DOHH2 (cell line): ENCODE measurements around the gene ZNF366.

Experiments
- H3F3A ChIP-seq: fragments of 200-600 bp; sonication (generic), shearing (Covaris generic); 2 replicates; pipeline ENCODE4 v1.6.0; 2016; ENCODE audit warnings: antibody characterized with exemption, mild to moderate bottlenecking; ENCODE audit not compliant: control insufficient read depth, insufficient read depth
- H3K27ac ChIP-seq: fragments of 200-600 bp; sonication (generic); 2 replicates; pipeline ENCODE4 v1.5.1; 2014; ENCODE audit warnings: low read depth, mild to moderate bottlenecking, low read length, moderate library complexity
- H3K27me3 ChIP-seq: fragments of 200-600 bp; sonication (generic); 2 replicates; pipeline ENCODE4 v1.6.1; 2014; ENCODE audit warnings: mild to moderate bottlenecking, low read length, mixed read lengths; ENCODE audit not compliant: control insufficient read depth
- H3K36me3 ChIP-seq: fragments of 200-600 bp; sonication (generic); 2 replicates; pipeline ENCODE4 v1.6.1; 2014; ENCODE audit warnings: mild to moderate bottlenecking, low read length, moderate library complexity, mixed read lengths; ENCODE audit not compliant: control insufficient read depth
- H3K4me1 ChIP-seq: fragments of 200-600 bp; sonication (generic); 2 replicates; pipeline ENCODE4 v1.6.1; 2014; ENCODE audit warnings: mild to moderate bottlenecking, low read length, mixed read lengths; ENCODE audit not compliant: control insufficient read depth
- H3K4me2 ChIP-seq: fragments of 200-600 bp; sonication (generic); 2 replicates; pipeline ENCODE4 v1.6.0; 2014; ENCODE audit warnings: mild to moderate bottlenecking, low read length, moderate library complexity
- H3K4me3 ChIP-seq: fragments of 200-600 bp; sonication (generic); 2 replicates; pipeline ENCODE4 v1.5.1; 2014; ENCODE audit warnings: mild to moderate bottlenecking, low read length, mixed read lengths
- H3K79me2 ChIP-seq: fragments of 200-600 bp; sonication (generic); 2 replicates; pipeline ENCODE4 v1.6.1; 2014; ENCODE audit warnings: mild to moderate bottlenecking, low read length, mixed read lengths; ENCODE audit not compliant: control insufficient read depth
- H3K9me2 ChIP-seq: fragments of 200-600 bp; sonication (generic); replicated peaks from 2 replicates; pipeline ENCODE4 v1.6.1; 2014; ENCODE audit warnings: mild to moderate bottlenecking, low read length, mixed read lengths; ENCODE audit not compliant: control insufficient read depth
- H3K9me3 ChIP-seq: fragments of 200-600 bp; sonication (generic); 2 replicates; pipeline ENCODE4 v1.6.1; 2014; ENCODE audit warnings: antibody characterized with exemption, low read length, mixed read lengths; ENCODE audit not compliant: control insufficient read depth, insufficient read depth
- H4K20me1 ChIP-seq: fragments of 200-600 bp; sonication (generic); 2 replicates; pipeline ENCODE4 v1.6.0; 2014; ENCODE audit warnings: low read depth, mild to moderate bottlenecking, antibody characterized with exemption, low read length, moderate library complexity; ENCODE audit not compliant: control insufficient read depth, insufficient read depth
- EZH2phosphoT487 ChIP-seq: fragments of 200-600 bp; sonication (generic); IDR thresholded peaks from 2 replicates; pipeline ENCODE4 v1.6.1; 2017; ENCODE audit warnings: borderline replicate concordance, mild to moderate bottlenecking, antibody characterized with exemption, low read length, moderate library complexity, mixed read lengths
- TF ChIP-seq, protein P1 (sequence below): fragments of 200-600 bp; sonication (generic); IDR thresholded peaks from one replicate; pipeline ENCODE4 v1.5.1; 2014; ENCODE audit warnings: antibody characterized with exemption, mild to moderate bottlenecking, low read depth, low read length; ENCODE audit not compliant: poor library complexity, severe bottlenecking

Gene ZNF366

DNA sequence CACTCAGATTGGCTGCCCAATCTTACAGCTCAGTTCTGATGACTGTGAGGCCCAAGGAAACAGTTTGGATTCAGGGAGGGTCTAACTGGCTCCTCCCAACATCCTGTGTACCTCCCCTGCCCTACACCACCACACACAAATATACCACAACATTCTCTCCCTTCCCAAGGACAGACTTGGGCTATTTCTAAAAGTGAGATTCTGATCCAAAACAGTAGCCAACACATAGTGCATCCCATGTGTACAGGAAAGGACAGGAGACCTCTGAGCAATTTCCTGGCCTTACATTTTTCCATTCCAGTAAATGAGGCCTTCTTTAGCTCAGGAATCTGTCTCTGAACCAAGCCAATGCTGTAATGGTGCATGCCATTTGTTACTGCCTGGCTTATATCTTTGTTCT, 20.8 kb downstream of the ZNF366 start:
- Histone ChIP-seq H4K20me1 (no peaks in the 10 kb centered on the region), H3K4me2 (no peak overlapping the region), H3K9me2 (no peaks in the 10 kb centered on the region), H3F3A (no peaks in the 10 kb centered on the region), H3K4me1 (no peaks in the 10 kb centered on the region), H3K27ac (no peak overlapping the region), H3K4me3 (no peak overlapping the region), H3K36me3 (no peaks in the 10 kb centered on the region), H3K9me3 (no peaks in the 10 kb centered on the region), H3K79me2 (no peaks in the 10 kb centered on the region), H3K27me3 (peaks cover 7% of the 10 kb centered on the region)
- TF ChIP-seq, protein P1, sequence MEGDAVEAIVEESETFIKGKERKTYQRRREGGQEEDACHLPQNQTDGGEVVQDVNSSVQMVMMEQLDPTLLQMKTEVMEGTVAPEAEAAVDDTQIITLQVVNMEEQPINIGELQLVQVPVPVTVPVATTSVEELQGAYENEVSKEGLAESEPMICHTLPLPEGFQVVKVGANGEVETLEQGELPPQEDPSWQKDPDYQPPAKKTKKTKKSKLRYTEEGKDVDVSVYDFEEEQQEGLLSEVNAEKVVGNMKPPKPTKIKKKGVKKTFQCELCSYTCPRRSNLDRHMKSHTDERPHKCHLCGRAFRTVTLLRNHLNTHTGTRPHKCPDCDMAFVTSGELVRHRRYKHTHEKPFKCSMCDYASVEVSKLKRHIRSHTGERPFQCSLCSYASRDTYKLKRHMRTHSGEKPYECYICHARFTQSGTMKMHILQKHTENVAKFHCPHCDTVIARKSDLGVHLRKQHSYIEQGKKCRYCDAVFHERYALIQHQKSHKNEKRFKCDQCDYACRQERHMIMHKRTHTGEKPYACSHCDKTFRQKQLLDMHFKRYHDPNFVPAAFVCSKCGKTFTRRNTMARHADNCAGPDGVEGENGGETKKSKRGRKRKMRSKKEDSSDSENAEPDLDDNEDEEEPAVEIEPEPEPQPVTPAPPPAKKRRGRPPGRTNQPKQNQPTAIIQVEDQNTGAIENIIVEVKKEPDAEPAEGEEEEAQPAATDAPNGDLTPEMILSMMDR: no peak
- no peak for TF ChIP-seq EZH2phosphoT487

DNA sequence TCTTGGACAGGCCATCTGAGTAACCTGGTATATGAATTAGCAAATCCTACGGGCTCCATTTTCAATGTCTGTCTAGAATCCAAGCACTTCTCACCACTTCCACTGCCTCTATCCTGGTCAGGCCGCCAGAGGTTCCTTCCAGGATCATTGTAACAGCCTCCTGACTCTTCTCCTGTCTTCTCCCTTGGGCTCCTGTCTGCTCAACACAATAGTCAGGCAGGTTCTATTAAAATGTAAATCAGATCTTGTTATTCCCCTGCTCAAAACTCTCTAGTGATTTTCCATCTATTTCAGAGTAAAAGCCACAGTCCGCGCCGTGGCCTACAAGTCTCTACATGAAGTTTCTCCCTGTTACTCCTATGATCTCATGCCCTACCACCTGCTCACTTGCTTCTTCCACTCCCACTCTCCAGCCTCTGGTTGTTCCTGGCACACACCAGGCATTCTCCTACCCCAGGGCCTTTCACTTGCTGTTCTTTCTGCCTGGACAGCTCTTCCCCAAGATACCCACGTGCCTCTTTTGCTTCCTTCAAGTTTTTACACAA, 21.7 kb downstream of the ZNF366 start:
- Histone ChIP-seq H3K79me2 (no peaks in the 10 kb centered on the region), H3F3A (no peaks in the 10 kb centered on the region), H3K9me3 (no peaks in the 10 kb centered on the region), H3K4me3 (no peak overlapping the region), H3K27ac (no peak overlapping the region), H3K4me2 (no peak overlapping the region), H3K27me3 (peaks cover 10% of the 10 kb centered on the region), H3K36me3 (no peaks in the 10 kb centered on the region), H3K4me1 (no peaks in the 10 kb centered on the region), H4K20me1 (no peaks in the 10 kb centered on the region), H3K9me2 (no peaks in the 10 kb centered on the region)
- TF ChIP-seq, protein P1: no peak
- no peak for TF ChIP-seq EZH2phosphoT487

DNA sequence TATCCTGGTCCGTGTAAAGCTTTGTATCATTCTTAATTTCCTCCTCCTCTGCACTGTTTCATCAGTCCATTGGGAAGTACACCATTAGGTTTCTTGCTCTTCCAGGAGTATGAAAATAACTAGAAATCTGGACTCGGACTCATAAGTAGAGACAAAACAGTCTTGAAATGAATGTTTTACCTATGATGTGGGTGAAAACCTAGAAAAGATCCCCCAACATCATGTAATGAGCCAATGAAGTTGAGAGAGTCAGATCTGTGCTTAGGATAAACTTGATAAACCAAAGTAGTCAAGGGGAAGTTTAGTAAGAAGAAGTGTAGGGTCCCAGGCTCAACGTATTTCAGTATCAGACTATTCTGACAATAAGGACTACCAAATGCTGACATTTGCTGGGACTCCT, 25.2 kb downstream of the ZNF366 start:
- Histone ChIP-seq H3K9me2 (no peaks in the 10 kb centered on the region), H3F3A (no peaks in the 10 kb centered on the region), H3K27ac (no peak overlapping the region), H3K4me2 (no peak overlapping the region), H3K9me3 (no peaks in the 10 kb centered on the region), H3K79me2 (no peaks in the 10 kb centered on the region), H4K20me1 (no peaks in the 10 kb centered on the region), H3K4me1 (no peaks in the 10 kb centered on the region), H3K36me3 (no peaks in the 10 kb centered on the region), H3K27me3 (peaks cover 20% of the 10 kb centered on the region), H3K4me3 (no peak overlapping the region)
- TF ChIP-seq, protein P1: no peak
- TF ChIP-seq EZH2phosphoT487: no peak
